Adrenal gland (tissue), 12 donors: ENCODE data around the gene FADS3. TPM values are rescaled to one million over a fixed set of nuclear protein-coding genes. Genes with fewer than 3 reads are reported as not detected.

Experiments used
- DNase-seq, 7 donors: peaks; one replicate each; pipeline ENCODE4 v3.0.0-alpha.2; 2019 to 2020
- H3K27ac ChIP-seq, 5 donors: fragments of 200-600 bp; sonication (generic) in 4 of 5; 1 replicate in 3 of 5; 2 replicates in 2 of 5; pipeline versions ENCODE4 v1.5.1 to v1.8.0; 2016 to 2020; ENCODE audit warnings: mild to moderate bottlenecking in 1 of 5
- H3K27me3 ChIP-seq: fragments of 200-600 bp; 2 replicates; pipeline ENCODE4 v1.8.0; 2021
- H3K36me3 ChIP-seq, 2 donors: fragments of 200-600 bp; replicated peaks in 1 of 2; 1 replicate in 1 of 2; 2 replicates in 1 of 2; pipeline versions ENCODE4 v1.5.1 to v1.8.0; 2018 to 2022
- H3K4me1 ChIP-seq, 2 donors: fragments of 200-600 bp; replicated peaks in 1 of 2; 1 replicate in 1 of 2; 2 replicates in 1 of 2; pipeline versions ENCODE4 v1.5.1 to v1.8.0; 2018 to 2021
- H3K4me3 ChIP-seq, 4 donors: fragments of 200-600 bp; sonication (generic) in 3 of 4; one replicate each; pipeline ENCODE4 v1.5.1; 2016 to 2018
- H3K9me3 ChIP-seq, 3 donors: fragments of 200-600 bp; sonication (generic) in 1 of 3; replicated peaks in 1 of 3; 1 replicate in 2 of 3; 2 replicates in 1 of 3; pipeline versions ENCODE4 v1.5.1 to v1.8.0; 2016 to 2021
- CTCF ChIP-seq, 6 experiments: fragments of 450-650 bp in 4 of 6; fragments of 200-600 bp in 2 of 6; sonication (generic) in 1 of 6; IDR thresholded peaks; 1 replicate in 5 of 6; 2 replicates in 1 of 6; pipeline versions ENCODE4 v1.5.1 to v1.8.0; 2016 to 2021; ENCODE audit warnings: antibody characterized with exemption in 6 of 6, mild to moderate bottlenecking in 2 of 6, moderate library complexity in 1 of 6
- POLR2A ChIP-seq, 2 donors: fragments of 450-650 bp; IDR thresholded peaks; one replicate each; pipeline ENCODE4 v1.6.1; 2017; ENCODE audit warnings: antibody characterized with exemption in 2 of 2, mild to moderate bottlenecking in 2 of 2, moderate library complexity in 1 of 2
- WGBS, 4 donors: extraction: QIAGEN DNeasy Blood & Tissue Kit in 2 of 4; methylation state at CpG; one replicate each; pipeline versions ENCODE4 v1.1.5 to v1.1.7; 2013 to 2017; 5-methylcytosine and 5-hydroxymethylcytosine counted together
- intact Hi-C, 2 donors: fragments of 100-400 bp; cut with DNase I; formaldehyde crosslinking; loops; one replicate each; pipeline versions ENCODE4 v1.14.1 to v1.15.0; 2022 to 2023
- polyA plus RNA-seq, 3 donors: library from polyadenylated mRNA; stranded (reverse); fragments of 200-250 nt in 2 of 3; fragments of 350-450 nt in 1 of 3; fragmentation: Illumina TruSeq in 1 of 3; extraction: RNeasy Lipid Tissue Mini Kit (QIAGEN cat#74804) in 1 of 3; gene quantifications; one replicate each; pipeline ENCODE4 v1.2.3, GENCODE V29; 2013 to 2014
- total RNA-seq, 9 donors: library from RNA; depleted of rRNA in 4 of 9; stranded (reverse); fragments of >200 nt in 4 of 9; fragments of 120-200 nt in 1 of 9; fragmentation: NEBNext Ultra II Directional in 1 of 9; extraction: Animal tissue kit (Norgen Biotek cat#: 25700) in 1 of 9; gene quantifications; one replicate each; pipeline versions ENCODE4 v1.1.0 to v1.2.4, GENCODE V29; 2013 to 2023
- donor health status: healthy with polysubstance abuse.
- donor health status: Bipolar disorder and iron deficiency.
- donor health status: DM: yes; HTN: yes; CAD: no.
- donor health status: DM: no; HTN: no; CAD: no.
- donor health status: DM: no; HTN: no; CAD: no.
- donor health status: DM: yes; HTN: yes; CAD: no.

FADS3 gene
- total and polyA plus RNA-seq, 12 donors: 22.2 to 175 (median 105) TPM

- H3K27ac ChIP-seq: peak overlapping the region in 4 of 5 donors; percentile 3 to 98 (median 94)
Observed at GRCh38 chr11:61832207-61832606, 59.1 kb downstream of the FADS3 start.

GRCh38 chr11:61830237-61831105 lies 60.9 kb downstream of the FADS3 start:
- 13 to 23% (median 20%) methylated on average over 8 of the region's 8 CpGs for WGBS, 4 donors
- no peaks in the 10 kb centered on the region for H3K9me3 ChIP-seq
- peak in 2 of 7 donors; percentile 54 to 55 for DNase-seq
- intact Hi-C loops: no loop called here
- no peaks in the 10 kb centered on the region for H3K27me3 ChIP-seq
- no peaks in the 10 kb centered on the region for H3K36me3 ChIP-seq
- TF ChIP-seq POLR2A (IDR thresholded peaks at IDR 0.05): no peak
- TF ChIP-seq CTCF (IDR thresholded peaks at IDR 0.05): peak in 1 of 6 experiments; percentile 9
- peaks cover 41 to 71% of the 10 kb centered on the region in 2 donors for H3K4me1 ChIP-seq
- peak overlapping the region in 1 of 4 donors; percentile 81 for H3K4me3 ChIP-seq
- H3K27ac ChIP-seq: peak overlapping the region; percentile 42 to 98 (median 92)

More at GRCh38 chr11:61832207-61832606, 59.1 kb downstream of the FADS3 start:
- Histone ChIP-seq H3K4me3 (no peak overlapping the region), H3K4me1 (peaks cover 36 to 71% of the 10 kb centered on the region in 2 donors), H3K36me3 (no peaks in the 10 kb centered on the region), H3K9me3 (no peaks in the 10 kb centered on the region), H3K27me3 (no peaks in the 10 kb centered on the region)
- 70 to 82% (median 73%) methylated on average over 4 of the region's 4 CpGs for WGBS, 4 donors
- TF ChIP-seq POLR2A (IDR thresholded peaks at IDR 0.05) (no peak), CTCF (IDR thresholded peaks at IDR 0.05) (no peak)
- no peak for DNase-seq
- intact Hi-C loops: no loop called here

- H3K27ac ChIP-seq: peak overlapping the region; percentile 68 to 98 (median 92)
- no peaks in the 10 kb centered on the region for H3K27me3 ChIP-seq
- 36 to 60% (median 42%) methylated on average over 4 of the region's 4 CpGs for WGBS, 4 donors
- intact Hi-C loops: no loop called here
- DNase-seq: no peak
- peaks cover 34 to 64% of the 10 kb centered on the region in 2 donors for H3K4me1 ChIP-seq
- TF ChIP-seq CTCF (IDR thresholded peaks at IDR 0.05) (no peak), POLR2A (IDR thresholded peaks at IDR 0.05) (no peak)
- H3K36me3 ChIP-seq: no peaks in the 10 kb centered on the region
- no peaks in the 10 kb centered on the region for H3K9me3 ChIP-seq
- H3K4me3 ChIP-seq: peak overlapping the region in 2 of 4 donors; percentile 53 to 81
Observed at GRCh38 chr11:61829806-61830205, 61.5 kb downstream of the FADS3 start.

GRCh38 chr11:61828629-61829407 lies 62.5 kb downstream of the FADS3 start:
- intact Hi-C loops: no loop called here
- no peaks in the 10 kb centered on the region for H3K27me3 ChIP-seq
- H3K4me3 ChIP-seq: peak overlapping the region; percentile 53 to 81 (median 76)
- H3K9me3 ChIP-seq: no peaks in the 10 kb centered on the region
- peaks cover 27 to 54% of the 10 kb centered on the region in 2 donors for H3K4me1 ChIP-seq
- WGBS, 4 donors: 1 to 12% (median 2%) methylated on average over 6 to 55 of the region's 55 CpGs
- peak in 1 of 2 donors; percentile 76 for TF ChIP-seq POLR2A (IDR thresholded peaks at IDR 0.05)
- TF ChIP-seq CTCF (IDR thresholded peaks at IDR 0.05): peak; percentile 6 to 47 (median 38)
- DNase-seq: peak; percentile 54 to 90 (median 82)
- peak overlapping the region; percentile 68 to 98 (median 92) for H3K27ac ChIP-seq
- H3K36me3 ChIP-seq: no peaks in the 10 kb centered on the region
